GM18861 (cell line): Measurements from ENCODE around the gene UBL7.
"Not testable (repeated sequence)": the region's sequence is repeated elsewhere in the genome, so short reads cannot be mapped to it uniquely, and the experiment has no call there.

ENCODE experiments used
- ATAC-seq: cut with Tn5 transposase; IDR thresholded peaks from one replicate; pipeline ENCODE4 v1.9.1; 2021; ENCODE audit not compliant: unreplicated experiment

Gene UBL7

GRCh38 chr15:74460871-74461846, at the start of gene UBL7:
UBL7 (minus strand) TSS chr15:74461160; CDS start chr15:74458867, 2,293 bp downstream.
- ATAC-seq, result peak; percentile 62

- no peak for ATAC-seq
Observed at GRCh38 chr15:74506515-74506840, 45.5 kb upstream of the UBL7 start.

- no peak for ATAC-seq
Observed at GRCh38 chr15:74505837-74506514, 45.0 kb upstream of the UBL7 start.

- no peak for ATAC-seq
Observed at GRCh38 chr15:74504836-74505235, 43.9 kb upstream of the UBL7 start.

GRCh38 chr15:74504418-74504817, 43.5 kb upstream of the UBL7 start:
- ATAC-seq, result no peak

- no peak for ATAC-seq
Observed at GRCh38 chr15:74502301-74502700, 41.3 kb upstream of the UBL7 start.

GRCh38 chr15:74500401-74500800, 39.4 kb upstream of the UBL7 start:
- no peak for ATAC-seq

- ATAC-seq, result no peak
Observed at GRCh38 chr15:74499366-74499765, 38.4 kb upstream of the UBL7 start.

GRCh38 chr15:74497584-74497983, 36.6 kb upstream of the UBL7 start:
- no peak for ATAC-seq

- no peak for ATAC-seq
Observed at GRCh38 chr15:74496648-74497047, 35.7 kb upstream of the UBL7 start.

- no peak for ATAC-seq
Observed at GRCh38 chr15:74490339-74490689, 29.4 kb upstream of the UBL7 start.

GRCh38 chr15:74489518-74490338, 28.8 kb upstream of the UBL7 start:
- ATAC-seq, result no peak

- ATAC-seq, result no peak
Observed at GRCh38 chr15:74488776-74489175, 27.8 kb upstream of the UBL7 start.

- no peak for ATAC-seq
Observed at GRCh38 chr15:74482661-74483060, 21.7 kb upstream of the UBL7 start.

GRCh38 chr15:74480364-74480763, 19.4 kb upstream of the UBL7 start:
- not testable (repeated sequence) for ATAC-seq

GRCh38 chr15:74471621-74472020, 10.7 kb upstream of the UBL7 start:
- not testable (repeated sequence) for ATAC-seq

- ATAC-seq, result no peak
Observed at GRCh38 chr15:74470631-74471395, 9.9 kb upstream of the UBL7 start.

GRCh38 chr15:74468341-74469032, 7.5 kb upstream of the UBL7 start:
- ATAC-seq, result no peak

- ATAC-seq, result no peak
Observed at GRCh38 chr15:74466570-74466969, 5.6 kb upstream of the UBL7 start.

- ATAC-seq, result no peak
Observed at GRCh38 chr15:74464897-74465296, 3.9 kb upstream of the UBL7 start.
